Fibroblast of villous mesenchyme (primary cell): ENCODE data around the gene VTI1B. TPM values are rescaled to one million over a fixed set of nuclear protein-coding genes. Genes with fewer than 3 reads are reported as not detected.

Source experiments
- DNase-seq: peaks from one replicate; pipeline ENCODE4 v3.0.0-alpha.2; 2010; ENCODE audit warnings: low read depth
- H3K4me3 ChIP-seq: 2 replicates; pipeline ENCODE4 v1.5.1; 2011; ENCODE audit warnings: low read depth, mild to moderate bottlenecking, low read length
- CTCF ChIP-seq: IDR thresholded peaks from 2 replicates; pipeline ENCODE4 v1.5.1; 2012; ENCODE audit warnings: low read depth, mild to moderate bottlenecking, low read length; ENCODE audit not compliant: insufficient read depth
- total RNA-seq: library from RNA; depleted of rRNA; stranded (reverse); fragments of >200 nt; gene quantifications from 2 replicates; pipeline ENCODE4 v1.2.3, GENCODE V29; 2012

Gene VTI1B
- total RNA-seq, 1 donor, result 52.2 TPM

- peak; percentile 56 for DNase-seq
- no peak for TF ChIP-seq CTCF
- H3K4me3 ChIP-seq, result no peak overlapping the region
Observed at GRCh38 chr14:67665868-67666267, 8.6 kb downstream of the VTI1B start.

- no peak for DNase-seq
- no peak overlapping the region for H3K4me3 ChIP-seq
- no peak for TF ChIP-seq CTCF
Observed at GRCh38 chr14:67663633-67664032, 10.8 kb downstream of the VTI1B start.

- DNase-seq, result peak; percentile 74
- no peak overlapping the region for H3K4me3 ChIP-seq
- TF ChIP-seq CTCF, result no peak
Observed at GRCh38 chr14:67653651-67654280, 20.7 kb downstream of the VTI1B start.

- no peak for TF ChIP-seq CTCF
- DNase-seq, result no peak
- H3K4me3 ChIP-seq, result no peak overlapping the region
Observed at GRCh38 chr14:67652189-67652588, 22.2 kb downstream of the VTI1B start.

GRCh38 chr14:67650694-67651093 is 23.7 kb downstream of the VTI1B start:
- H3K4me3 ChIP-seq, result no peak overlapping the region
- peak; percentile 61 for DNase-seq
- no peak for TF ChIP-seq CTCF

- DNase-seq, result no peak
- H3K4me3 ChIP-seq, result no peak overlapping the region
Observed at GRCh38 chr14:67650151-67650550, 24.3 kb downstream of the VTI1B start.

More at GRCh38 chr14:67650151-67650550, 24.3 kb downstream of the VTI1B start:
- no peak for TF ChIP-seq CTCF
